Stimulated activated CD4-positive, alpha-beta T cell treated with anti-CD3 and anti-CD28 coated beads, TNF-alpha, amount 100 ng/mL, for 24 hours (primary cell): ENCODE results near the gene MED27.

ENCODE experiments used
- DNase-seq, 3 experiments: peaks; one replicate each; pipeline ENCODE4 v3.0.0-alpha.2; 2020; ENCODE audit warnings: low read depth in 3 of 3

The MED27 gene

DNA sequence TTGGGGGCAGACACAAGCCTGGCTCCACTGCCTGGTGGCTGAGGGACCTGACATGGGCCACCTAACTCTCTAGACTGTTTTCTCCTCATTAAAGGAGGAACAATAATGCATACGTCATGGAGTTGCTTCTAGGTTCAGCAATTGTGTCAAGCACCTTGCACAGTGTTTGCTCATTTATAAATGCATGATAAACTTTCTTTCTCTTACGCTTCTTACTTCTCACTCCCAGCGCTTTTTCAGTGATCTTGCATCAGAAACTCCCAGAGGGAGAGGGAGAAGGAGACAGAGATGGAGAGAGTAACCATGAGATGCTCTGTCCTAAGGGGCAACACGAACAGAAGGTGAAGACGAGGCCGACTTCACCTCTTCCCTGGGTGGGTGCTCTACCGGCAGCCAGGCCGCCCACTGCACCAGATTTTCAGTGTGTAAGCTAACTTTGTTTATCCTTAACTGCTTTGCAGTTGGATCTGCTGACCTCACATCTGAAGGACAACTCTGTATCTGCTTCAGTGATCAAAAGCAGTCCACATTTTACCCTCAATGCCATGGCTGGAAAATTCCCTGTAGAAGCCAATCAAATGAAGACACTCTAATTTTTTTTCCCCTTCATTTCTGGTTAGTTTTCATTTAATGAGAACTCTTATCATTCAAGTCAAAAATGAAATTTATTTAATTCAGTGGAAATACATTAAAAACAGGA, 35.3 kb downstream of the MED27 start:
- DNase-seq = no peak

DNA sequence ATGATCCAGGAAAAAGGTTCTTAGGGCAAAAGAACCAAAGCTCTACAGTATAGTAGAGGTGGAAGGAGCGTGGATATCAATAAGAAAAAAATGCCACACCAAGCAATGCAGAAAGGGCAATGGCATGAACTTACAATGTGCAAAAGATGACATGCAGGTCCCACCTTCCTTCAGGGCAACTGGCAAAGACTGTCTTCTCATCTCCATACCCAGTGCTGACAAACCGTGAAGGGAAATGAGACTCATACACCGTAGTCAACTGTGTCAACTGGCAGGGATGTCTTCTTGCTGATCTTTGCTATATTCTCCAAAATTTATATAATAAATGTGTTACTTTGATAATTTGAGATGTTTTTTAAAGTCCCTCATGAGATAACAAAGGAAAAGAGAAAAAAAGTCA, 36.0 kb downstream of the MED27 start:
- no peak for DNase-seq

DNA sequence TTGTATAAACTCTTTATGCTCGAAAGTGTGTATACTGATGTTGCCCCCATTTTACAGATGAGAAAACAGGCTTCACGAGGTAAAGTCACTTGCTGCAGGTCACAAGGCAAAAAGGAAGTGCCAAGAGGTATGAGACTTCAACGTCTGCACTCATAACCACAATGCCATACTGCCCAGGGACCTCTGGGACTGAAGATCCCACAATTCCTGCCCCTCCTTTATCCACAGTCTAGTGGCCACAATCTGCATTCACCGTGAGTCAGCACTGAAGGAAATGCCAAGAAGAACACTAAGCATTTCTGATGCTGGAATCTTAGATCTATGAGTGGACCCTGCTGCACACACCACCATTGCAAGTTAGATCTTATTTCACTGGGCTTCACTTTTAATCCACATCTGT, 37.3 kb downstream of the MED27 start:
- DNase-seq = no peak

- no peak for DNase-seq
Observed at GRCh38 chr9:132041798-132042197, 37.9 kb downstream of the MED27 start.

DNA sequence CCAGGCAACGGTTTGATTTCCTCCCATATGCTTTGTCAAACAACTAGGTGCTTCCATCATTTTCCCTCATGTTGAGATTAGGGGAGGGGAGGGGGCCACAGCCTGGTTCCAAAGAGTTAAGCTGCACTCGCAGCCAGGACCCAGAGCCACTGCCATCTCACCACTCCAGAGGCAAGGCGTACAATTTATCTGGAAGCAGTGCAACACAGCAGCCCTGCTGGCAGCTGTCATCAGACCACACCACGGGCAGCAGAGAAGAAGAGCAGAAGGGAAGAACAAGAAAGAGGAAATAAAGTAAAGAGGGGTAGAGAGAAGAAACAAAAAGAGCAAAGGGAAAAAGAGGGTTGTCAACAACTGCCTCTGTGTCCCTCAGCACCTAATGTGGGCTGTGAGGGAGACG, 38.9 kb downstream of the MED27 start:
- no peak for DNase-seq

GRCh38 chr9:132040246-132040645, 39.4 kb downstream of the MED27 start:
- no peak for DNase-seq

GRCh38 chr9:132039284-132039683, 40.4 kb downstream of the MED27 start:
- no peak for DNase-seq

DNA sequence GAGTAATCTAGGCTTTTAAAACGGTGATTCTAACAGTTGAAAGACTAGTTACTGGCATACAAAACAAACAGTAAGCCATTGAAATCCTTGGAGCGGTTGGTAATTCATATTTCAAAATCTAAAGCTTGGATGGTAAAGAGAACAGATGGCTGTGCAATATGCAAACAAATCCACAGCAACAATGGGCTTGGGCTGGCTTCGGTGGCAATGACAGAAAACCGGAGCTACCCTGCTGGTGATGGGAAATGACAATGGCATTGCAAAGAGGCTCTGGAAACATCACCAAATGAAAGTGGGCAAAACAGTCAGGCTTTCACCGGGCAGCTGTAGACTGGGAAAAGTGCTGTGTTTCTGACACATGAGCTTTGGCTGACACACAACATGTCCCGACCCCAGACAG, 42.2 kb downstream of the MED27 start:
- DNase-seq = no peak

GRCh38 chr9:132036521-132036920, 43.1 kb downstream of the MED27 start:
- DNase-seq = no peak

- no peak for DNase-seq
Observed at GRCh38 chr9:132035679-132036078, 44.0 kb downstream of the MED27 start.

DNA sequence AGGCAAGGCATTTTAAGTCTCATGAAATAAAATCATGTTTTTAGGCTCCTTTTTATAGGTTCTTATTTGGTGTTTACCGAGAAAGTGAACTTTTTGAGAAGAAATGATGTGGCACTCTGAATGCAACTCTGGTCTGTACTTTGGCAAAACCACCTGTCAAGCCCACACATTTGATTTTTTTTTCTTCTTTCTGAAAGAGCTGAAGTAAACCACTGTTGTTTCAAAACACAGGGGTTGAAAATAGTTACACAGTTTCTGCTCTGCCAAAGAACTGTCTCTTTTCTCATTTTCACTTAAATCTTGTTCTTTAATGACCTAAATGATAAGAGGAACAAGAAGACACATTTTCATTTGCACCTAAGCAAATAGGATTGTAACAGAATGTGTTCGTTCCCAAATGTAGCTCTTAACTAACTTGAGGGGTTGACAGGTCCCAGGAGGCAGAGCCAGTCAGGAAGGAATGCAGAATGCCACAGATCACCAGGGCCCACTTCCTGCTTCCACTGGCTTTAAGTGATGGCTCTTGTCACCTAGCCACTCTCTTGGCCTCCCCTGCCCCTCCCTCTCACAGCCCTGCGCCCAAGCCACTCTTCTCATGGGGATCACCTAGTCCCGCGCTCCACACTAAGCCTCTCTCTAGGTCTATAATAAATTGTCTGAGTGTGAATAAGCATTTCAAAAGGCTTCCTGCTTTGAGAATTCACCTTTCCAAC, 47.3 kb downstream of the MED27 start:
- no peak for DNase-seq

DNA sequence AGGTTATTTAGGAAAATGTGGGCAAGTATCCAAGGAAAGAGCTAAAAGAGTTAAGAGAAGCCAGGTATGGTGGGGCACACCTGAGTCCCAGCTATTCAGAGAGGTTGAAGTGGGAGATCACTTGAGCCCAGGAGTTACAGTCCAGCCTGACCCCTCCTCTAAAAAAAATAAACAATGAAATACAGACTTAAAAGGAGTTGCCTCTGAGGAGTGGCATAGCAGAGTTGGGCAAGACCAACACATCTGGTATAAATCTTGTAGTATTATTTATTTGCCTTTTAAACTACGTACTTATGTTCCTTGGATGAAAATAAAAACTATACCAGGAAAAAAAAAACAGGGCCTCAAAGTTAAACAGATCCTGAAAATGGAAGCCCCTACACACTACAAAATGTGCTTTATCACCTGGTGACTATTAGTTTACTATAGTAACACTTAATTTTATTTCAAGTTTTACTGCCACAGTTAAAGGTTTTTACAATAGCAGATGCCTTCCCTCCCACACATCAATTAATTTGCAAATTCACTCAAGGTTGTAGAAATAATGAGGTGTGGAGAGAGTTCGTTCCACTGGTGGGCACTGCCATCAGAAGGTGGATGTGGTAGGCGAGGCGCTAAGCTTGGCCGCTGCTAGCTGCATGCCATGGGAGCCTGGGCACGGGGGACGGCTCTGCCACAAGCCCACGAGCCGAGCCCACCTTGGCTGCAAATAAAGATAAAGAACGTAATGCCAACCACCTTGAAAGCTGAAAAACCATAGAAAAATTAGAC, 48.0 kb downstream of the MED27 start:
- no peak for DNase-seq

GRCh38 chr9:132030626-132031325, 48.9 kb downstream of the MED27 start:
- no peak for DNase-seq

- no peak for DNase-seq
Observed at GRCh38 chr9:132027752-132028663, 51.7 kb downstream of the MED27 start.

GRCh38 chr9:132026932-132027585, 52.6 kb downstream of the MED27 start:
- DNase-seq = no peak

- DNase-seq = no peak
Observed at GRCh38 chr9:132025766-132026165, 53.9 kb downstream of the MED27 start.

GRCh38 chr9:132024589-132024988, 55.1 kb downstream of the MED27 start:
- no peak for DNase-seq

- DNase-seq = no peak
Observed at GRCh38 chr9:132023419-132024180, 56.1 kb downstream of the MED27 start.

DNA sequence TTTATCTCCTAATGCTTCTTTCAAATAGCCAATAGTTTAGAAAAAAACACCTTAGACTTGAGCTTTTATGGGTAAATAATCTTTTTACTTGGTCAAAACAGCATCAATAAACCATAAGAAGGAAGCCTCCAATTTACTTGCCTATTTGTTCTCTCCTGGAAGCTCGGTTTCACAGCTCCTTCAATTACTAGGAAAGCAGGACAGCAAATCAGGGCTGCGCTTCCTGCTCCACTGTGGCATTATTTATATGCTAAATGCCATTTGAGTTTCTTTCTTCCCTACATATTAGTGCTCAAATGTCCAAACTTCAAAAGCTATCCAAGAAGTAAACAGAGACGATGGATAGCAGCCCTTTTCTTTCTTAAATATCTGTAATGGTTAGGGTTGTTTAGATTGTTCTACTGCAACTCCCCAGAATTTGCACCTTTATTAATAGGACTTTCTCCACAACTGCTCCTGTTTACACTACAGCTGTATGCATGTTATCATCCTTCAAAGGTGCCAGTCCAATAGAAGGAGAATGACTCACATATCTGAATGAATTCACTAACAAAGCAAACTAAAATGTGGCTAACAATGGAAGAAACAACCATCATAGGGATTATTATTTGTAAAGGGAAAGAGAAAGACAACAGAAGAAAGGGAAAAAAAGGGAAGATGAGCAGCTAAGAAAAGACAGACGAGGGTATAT, 58.7 kb downstream of the MED27 start:
- no peak for DNase-seq
